HepG2 (cell line): ENCODE measurements around the gene HIF1AN. TPM values are rescaled to one million over a fixed set of nuclear protein-coding genes. Genes with fewer than 3 reads are reported as not detected.

Source experiments
- ATAC-seq: fragments of 200-7000 bp; cut with Tn5 transposase; 3 replicates; pipeline ENCODE4 v1.9.1; 2020; ENCODE audit warnings: mild to moderate bottlenecking, moderate library complexity
- BruUV-seq: library from RNA; stranded (reverse); fragments of 400-500 nt; replicated peaks from 2 replicates; lab custom pipeline; 2021; lab: Mats Ljungman, UMichigan
- CTCF ChIA-PET: fragments of 300-600 bp; formaldehyde crosslinking; extraction: SDS; loops from one replicate; lab custom pipeline; 2021; ENCODE audit warnings: low total read pairs, inconsistent platforms, low intra/inter-chr PET ratio; lab: Yijun Ruan, JAX
- POLR2A ChIA-PET: fragments of 350-600 bp; sonication (Branson Sonifier 250); formaldehyde crosslinking; loops from one replicate; lab custom pipeline; 2020; ENCODE audit warnings: antibody characterized with exemption, inconsistent platforms; lab: Yijun Ruan, JAX
- DNase-seq: peaks from one replicate; pipeline ENCODE4 v3.0.0-alpha.2; 2015; ENCODE audit warnings: low spot score
- FAIRE-seq: peaks from 3 replicates; lab custom pipeline; 2011; peaks lifted over from hg19 to GRCh38; lab: Jason Lieb, UNC
- H2AFZ ChIP-seq: one replicate; pipeline ENCODE4 v1.6.1; 2011; ENCODE audit warnings: low read length, inconsistent platforms
- H3K27ac ChIP-seq: fragments of 300-600 bp; 3 replicates; pipeline ENCODE4 v1.8.0; 2011; ENCODE audit warnings: mixed run types, mild to moderate bottlenecking, mixed read lengths, low read length, inconsistent platforms; ENCODE audit not compliant: insufficient read depth; ENCODE audit errors: extremely low read length
- H3K27me3 ChIP-seq, 2 experiments: fragments of 200-600 bp in 1 of 2; 2 replicates in 1 of 2; 3 replicates in 1 of 2; pipeline versions ENCODE4 v1.6.0 to v1.8.0; 2011; ENCODE audit warnings: low read length in 2 of 2, mild to moderate bottlenecking in 2 of 2, moderate library complexity in 2 of 2, inconsistent platforms in 1 of 2; ENCODE audit not compliant: insufficient read depth in 2 of 2, control insufficient read depth in 1 of 2
- H3K36me3 ChIP-seq, 2 experiments: fragments of 200-600 bp in 1 of 2; replicated peaks in 1 of 2; 2 replicates in 1 of 2; 3 replicates in 1 of 2; pipeline versions ENCODE4 v1.5.1 to v1.8.0; 2011; ENCODE audit warnings: low read length in 2 of 2, inconsistent platforms in 1 of 2; ENCODE audit not compliant: insufficient read depth in 2 of 2, control insufficient read depth in 1 of 2
- H3K4me1 ChIP-seq: 2 replicates; pipeline ENCODE4 v1.5.1; 2012; ENCODE audit warnings: low read length, inconsistent platforms; ENCODE audit not compliant: insufficient read depth
- H3K4me2 ChIP-seq: 2 replicates; pipeline ENCODE4 v1.6.0; 2011; ENCODE audit warnings: low read depth, low read length, inconsistent platforms
- H3K4me3 ChIP-seq, 3 experiments: fragments of 200-600 bp in 1 of 3; sonication (generic), shearing (Covaris generic) in 1 of 3; replicated peaks in 1 of 3; 2 replicates each; pipeline ENCODE4 v1.5.1; 2011 to 2016; ENCODE audit warnings: low read length in 3 of 3, inconsistent platforms in 2 of 3, low read depth in 2 of 3, mild to moderate bottlenecking in 2 of 3, control low read depth in 1 of 3, mixed read lengths in 1 of 3; ENCODE audit not compliant: insufficient read depth in 1 of 3
- H3K79me2 ChIP-seq: one replicate; pipeline ENCODE4 v1.6.1; 2011; ENCODE audit warnings: low read length, inconsistent platforms; ENCODE audit not compliant: insufficient read depth
- H3K9ac ChIP-seq: 2 replicates; pipeline ENCODE4 v1.6.0; 2011; ENCODE audit warnings: mild to moderate bottlenecking, low read depth, low read length, inconsistent platforms; ENCODE audit not compliant: insufficient read depth
- H3K9me3 ChIP-seq: 2 replicates; pipeline ENCODE4 v1.5.1; 2012; ENCODE audit warnings: mild to moderate bottlenecking, low read length
- H4K20me1 ChIP-seq: 2 replicates; pipeline ENCODE4 v1.6.0; 2011; ENCODE audit warnings: inconsistent platforms, mild to moderate bottlenecking, low read length, moderate library complexity; ENCODE audit not compliant: insufficient read depth
- ATAD3A ChIP-seq: sonication (generic); formaldehyde crosslinking; IDR thresholded peaks from 2 replicates; pipeline ENCODE4 v1.4.0; 2020; ENCODE audit warnings: missing genetic modification reagents
- NCOA2 ChIP-seq: sonication (generic); formaldehyde crosslinking; IDR thresholded peaks from 2 replicates; pipeline ENCODE4 v1.8.0; 2022; ENCODE audit warnings: inconsistent platforms
- NR2C2 ChIP-seq: sonication (generic); formaldehyde crosslinking; IDR thresholded peaks from 2 replicates; pipeline ENCODE4 v1.4.0; 2020; ENCODE audit warnings: missing genetic modification reagents, mild to moderate bottlenecking, moderate library complexity, borderline replicate concordance
- SKI ChIP-seq: fragments of 450-650 bp; IDR thresholded peaks from one replicate; pipeline ENCODE4 v1.6.1; 2018; ENCODE audit warnings: mild to moderate bottlenecking; ENCODE audit not compliant: partially characterized antibody
- SMC3 ChIP-seq: IDR thresholded peaks from 2 replicates; pipeline ENCODE4 v1.6.1; 2011; ENCODE audit warnings: low read length, improper control_type of control experiment
- TARDBP ChIP-seq: sonication (generic); formaldehyde crosslinking; IDR thresholded peaks from 2 replicates; pipeline ENCODE4 v1.8.0; 2022; ENCODE audit warnings: mild to moderate bottlenecking, missing genetic modification reagents
- TERF1 ChIP-seq: sonication (generic); formaldehyde crosslinking; IDR thresholded peaks from 2 replicates; pipeline ENCODE4 v1.8.0; 2022; ENCODE audit warnings: mild to moderate bottlenecking, missing genetic modification reagents, moderate library complexity
- ZBTB44 ChIP-seq: sonication (generic); formaldehyde crosslinking; IDR thresholded peaks from 2 replicates; pipeline ENCODE4 v1.4.0; 2020; ENCODE audit warnings: missing genetic modification reagents
- ZBTB49 ChIP-seq: sonication (generic); formaldehyde crosslinking; IDR thresholded peaks from 2 replicates; pipeline ENCODE4 v1.4.0; 2020; ENCODE audit warnings: missing genetic modification reagents, borderline replicate concordance
- ZMAT3 ChIP-seq: sonication (generic); formaldehyde crosslinking; conservative IDR thresholded peaks from 2 replicates; pipeline ENCODE4 v1.7.0; 2021; ENCODE audit warnings: missing genetic modification reagents
- ZNF773 ChIP-seq: sonication (generic); formaldehyde crosslinking; IDR thresholded peaks from 2 replicates; pipeline ENCODE4 v1.4.0; 2020; ENCODE audit warnings: missing genetic modification reagents, borderline replicate concordance
- ZNF781 ChIP-seq: sonication (generic); formaldehyde crosslinking; IDR thresholded peaks from 2 replicates; pipeline ENCODE4 v1.5.1; 2020; ENCODE audit warnings: borderline replicate concordance, mild to moderate bottlenecking, missing genetic modification reagents; ENCODE audit errors: not compliant biosample characterization
- WGBS: methylation state at CpG from one replicate; pipeline ENCODE4 v1.1.6; 2017; ENCODE audit warnings: low lambda C conversion rate; 5-methylcytosine and 5-hydroxymethylcytosine counted together
- in situ Hi-C: cut with HindIII; loops from 2 replicates; pipeline ENCODE4 v1.10.0; 2017; ENCODE audit warnings: low pct_unique_long_range_greater_than_20kb; ENCODE audit not compliant: extremely low pct_ligation_motif_present
- intact Hi-C: fragments of 100-400 bp; cut with micrococcal nuclease; formaldehyde crosslinking; loops from one replicate; pipeline ENCODE4 v1.10.0; 2022; ENCODE audit not compliant: unreplicated experiment
- polyA plus RNA-seq, 8 experiments: library from polyadenylated mRNA; depleted of rRNA in 3 of 8; stranded (reverse) in 7 of 8; unstranded in 1 of 8; fragments of >200 nt; fragmentation: Illumina TruSeq in 4 of 8; extraction: Trizol in 4 of 8; gene quantifications; 2 replicates each; pipeline versions ENCODE4 v1.2.1 to v1.2.3, GENCODE V29; 2011 to 2016; ENCODE audit warnings: low read depth in 4 of 8, missing spikeins in 1 of 8, mixed read lengths in 1 of 8; ENCODE audit not compliant: insufficient read depth in 1 of 8
- total RNA-seq, 5 experiments: library from RNA; depleted of rRNA; stranded (reverse); fragments of >200 nt; fragmentation: Illumina TruSeq; extraction: Trizol; gene quantifications; 2 replicates each; pipeline ENCODE4 v1.2.3, GENCODE V29; 2016; ENCODE audit warnings: low read depth in 1 of 5
- TF ChIP-seq, protein P1 (sequence below): sonication (generic); formaldehyde crosslinking; IDR thresholded peaks from 2 replicates; pipeline ENCODE4 v1.5.1; 2020; ENCODE audit warnings: mild to moderate bottlenecking, missing genetic modification reagents, moderate library complexity
- TF ChIP-seq, protein P2 (sequence below): sonication (generic); formaldehyde crosslinking; IDR thresholded peaks from 2 replicates; pipeline ENCODE4 v1.5.1; 2020; ENCODE audit warnings: missing genetic modification reagents, mild to moderate bottlenecking, borderline replicate concordance

Gene HIF1AN
- total and polyA plus RNA-seq, 2 of the 13 experiments (the other 11 are each of a cell fraction or from before 2014, with no cell fraction given): 8.6 to 10.7 TPM

DNA sequence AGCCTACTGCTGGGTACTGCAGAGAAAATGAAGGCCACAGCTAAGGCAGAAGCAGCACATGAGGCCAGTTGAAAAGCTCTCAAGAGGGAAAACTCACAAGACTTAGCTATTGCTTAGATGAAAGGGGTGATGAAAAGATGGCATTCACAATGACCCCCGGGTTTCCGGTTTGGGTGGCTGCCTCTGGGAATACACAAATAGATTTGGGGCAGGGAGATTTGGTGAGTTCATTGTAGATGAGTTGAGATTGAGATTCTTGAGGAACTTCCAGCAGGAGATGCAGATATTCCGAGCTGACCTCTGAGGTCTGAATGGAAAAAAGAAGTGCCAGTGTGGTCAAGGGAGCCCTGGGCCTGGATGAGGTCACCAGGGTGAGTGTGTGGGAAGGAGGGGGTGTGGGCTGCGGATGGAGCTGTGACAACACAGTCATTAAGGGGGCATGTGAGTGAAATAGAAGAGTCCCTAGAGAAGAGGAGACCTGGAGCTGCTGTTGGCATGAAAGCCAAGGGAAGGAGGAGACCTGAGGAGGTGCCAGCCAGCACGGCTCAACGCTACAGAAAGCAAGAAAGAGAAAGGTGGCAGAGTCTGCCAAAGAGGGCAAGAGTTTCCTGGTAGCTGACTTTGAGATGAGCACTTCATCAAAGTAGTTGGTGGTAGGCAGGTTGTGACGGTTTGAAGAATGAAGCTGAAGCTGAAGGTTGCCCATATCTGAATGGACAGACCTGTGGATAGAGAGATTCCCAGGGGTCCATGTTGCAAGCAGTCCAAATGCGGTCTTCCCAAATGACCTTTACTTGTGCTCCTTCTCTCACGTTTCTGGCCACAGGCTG, 43.7 kb downstream of the HIF1AN start:
- Histone ChIP-seq H3K9ac (no peak overlapping the region), H2AFZ (no peak overlapping the region), H3K36me3 (no peaks in the 10 kb centered on the region), H3K27ac (no peak overlapping the region), H3K9me3 (no peaks in the 10 kb centered on the region), H3K4me3 (no peak overlapping the region), H3K27me3 (peaks cover 2 to 21% of the 10 kb centered on the region in 2 experiments; a peak in 3 of 5 replicates), H3K79me2 (no peaks in the 10 kb centered on the region), H3K4me1 (no peaks in the 10 kb centered on the region), H4K20me1 (no peaks in the 10 kb centered on the region), H3K4me2 (no peak overlapping the region)
- CTCF ChIA-PET: no interaction called here
- in situ Hi-C loops (no loop called here), intact Hi-C loops (no loop called here)
- 8% methylated on average over 9 of the region's 9 CpGs for WGBS
- POLR2A ChIA-PET: no interaction called here
- DNase-seq (no peak), ATAC-seq (no peak), FAIRE-seq (no peak)
- no TSS peak for BruUV-seq
- TF ChIP-seq ZBTB44: no peak
- TF ChIP-seq SKI: no peak
- no peak for TF ChIP-seq SMC3
- no peak for TF ChIP-seq NCOA2 (CRISPR knock-in tag)
- no peak for TF ChIP-seq ZBTB49 (CRISPR knock-in tag)
- no peak for TF ChIP-seq ATAD3A (CRISPR knock-in tag)
- TF ChIP-seq, protein P1, sequence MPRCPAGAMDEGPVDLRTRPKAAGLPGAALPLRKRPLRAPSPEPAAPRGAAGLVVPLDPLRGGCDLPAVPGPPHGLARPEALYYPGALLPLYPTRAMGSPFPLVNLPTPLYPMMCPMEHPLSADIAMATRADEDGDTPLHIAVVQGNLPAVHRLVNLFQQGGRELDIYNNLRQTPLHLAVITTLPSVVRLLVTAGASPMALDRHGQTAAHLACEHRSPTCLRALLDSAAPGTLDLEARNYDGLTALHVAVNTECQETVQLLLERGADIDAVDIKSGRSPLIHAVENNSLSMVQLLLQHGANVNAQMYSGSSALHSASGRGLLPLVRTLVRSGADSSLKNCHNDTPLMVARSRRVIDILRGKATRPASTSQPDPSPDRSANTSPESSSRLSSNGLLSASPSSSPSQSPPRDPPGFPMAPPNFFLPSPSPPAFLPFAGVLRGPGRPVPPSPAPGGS (CRISPR knock-in tag): no peak
- no peak for TF ChIP-seq ZNF773
- TF ChIP-seq ZMAT3 (CRISPR knock-in tag): no peak
- TF ChIP-seq ZNF781 (CRISPR knock-in tag): no peak
- TF ChIP-seq, protein P2, sequence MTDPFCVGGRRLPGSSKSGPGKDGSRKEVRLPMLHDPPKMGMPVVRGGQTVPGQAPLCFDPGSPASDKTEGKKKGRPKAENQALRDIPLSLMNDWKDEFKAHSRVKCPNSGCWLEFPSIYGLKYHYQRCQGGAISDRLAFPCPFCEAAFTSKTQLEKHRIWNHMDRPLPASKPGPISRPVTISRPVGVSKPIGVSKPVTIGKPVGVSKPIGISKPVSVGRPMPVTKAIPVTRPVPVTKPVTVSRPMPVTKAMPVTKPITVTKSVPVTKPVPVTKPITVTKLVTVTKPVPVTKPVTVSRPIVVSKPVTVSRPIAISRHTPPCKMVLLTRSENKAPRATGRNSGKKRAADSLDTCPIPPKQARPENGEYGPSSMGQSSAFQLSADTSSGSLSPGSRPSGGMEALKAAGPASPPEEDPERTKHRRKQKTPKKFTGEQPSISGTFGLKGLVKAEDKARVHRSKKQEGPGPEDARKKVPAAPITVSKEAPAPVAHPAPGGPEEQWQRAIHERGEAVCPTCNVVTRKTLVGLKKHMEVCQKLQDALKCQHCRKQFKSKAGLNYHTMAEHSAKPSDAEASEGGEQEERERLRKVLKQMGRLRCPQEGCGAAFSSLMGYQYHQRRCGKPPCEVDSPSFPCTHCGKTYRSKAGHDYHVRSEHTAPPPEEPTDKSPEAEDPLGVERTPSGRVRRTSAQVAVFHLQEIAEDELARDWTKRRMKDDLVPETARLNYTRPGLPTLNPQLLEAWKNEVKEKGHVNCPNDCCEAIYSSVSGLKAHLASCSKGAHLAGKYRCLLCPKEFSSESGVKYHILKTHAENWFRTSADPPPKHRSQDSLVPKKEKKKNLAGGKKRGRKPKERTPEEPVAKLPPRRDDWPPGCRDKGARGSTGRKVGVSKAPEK (CRISPR knock-in tag): no peak
- TF ChIP-seq TARDBP (CRISPR knock-in tag): no peak
- TF ChIP-seq NR2C2: no peak
- no peak for TF ChIP-seq TERF1 (CRISPR knock-in tag)
